HepG2 (cell line): ENCODE data around the gene UBL7. TPM values are rescaled to one million over a fixed set of nuclear protein-coding genes. Genes with fewer than 3 reads are reported as not detected.

Experiments used
- ATAC-seq: fragments of 200-7000 bp; cut with Tn5 transposase; 3 replicates; pipeline ENCODE4 v1.9.1; 2020; ENCODE audit warnings: mild to moderate bottlenecking, moderate library complexity
- BruUV-seq: library from RNA; stranded (reverse); fragments of 400-500 nt; replicated peaks from 2 replicates; lab custom pipeline; 2021; lab: Mats Ljungman, UMichigan
- CTCF ChIA-PET: fragments of 300-600 bp; formaldehyde crosslinking; extraction: SDS; loops from one replicate; lab custom pipeline; 2021; ENCODE audit warnings: low total read pairs, inconsistent platforms, low intra/inter-chr PET ratio; lab: Yijun Ruan, JAX
- POLR2A ChIA-PET: fragments of 350-600 bp; sonication (Branson Sonifier 250); formaldehyde crosslinking; loops from one replicate; lab custom pipeline; 2020; ENCODE audit warnings: antibody characterized with exemption, inconsistent platforms; lab: Yijun Ruan, JAX
- DNase-seq: peaks from one replicate; pipeline ENCODE4 v3.0.0-alpha.2; 2015; ENCODE audit warnings: low spot score
- FAIRE-seq: peaks from 3 replicates; lab custom pipeline; 2011; peaks lifted over from hg19 to GRCh38; lab: Jason Lieb, UNC
- H2AFZ ChIP-seq: one replicate; pipeline ENCODE4 v1.6.1; 2011; ENCODE audit warnings: low read length, inconsistent platforms
- H3K27ac ChIP-seq: fragments of 300-600 bp; 3 replicates; pipeline ENCODE4 v1.8.0; 2011; ENCODE audit warnings: mixed run types, mild to moderate bottlenecking, mixed read lengths, low read length, inconsistent platforms; ENCODE audit not compliant: insufficient read depth; ENCODE audit errors: extremely low read length
- H3K27me3 ChIP-seq, 2 experiments: fragments of 200-600 bp in 1 of 2; 2 replicates in 1 of 2; 3 replicates in 1 of 2; pipeline versions ENCODE4 v1.6.0 to v1.8.0; 2011; ENCODE audit warnings: low read length in 2 of 2, mild to moderate bottlenecking in 2 of 2, moderate library complexity in 2 of 2, inconsistent platforms in 1 of 2; ENCODE audit not compliant: insufficient read depth in 2 of 2, control insufficient read depth in 1 of 2
- H3K36me3 ChIP-seq, 2 experiments: fragments of 200-600 bp in 1 of 2; replicated peaks in 1 of 2; 2 replicates in 1 of 2; 3 replicates in 1 of 2; pipeline versions ENCODE4 v1.5.1 to v1.8.0; 2011; ENCODE audit warnings: low read length in 2 of 2, inconsistent platforms in 1 of 2; ENCODE audit not compliant: insufficient read depth in 2 of 2, control insufficient read depth in 1 of 2
- H3K4me1 ChIP-seq: 2 replicates; pipeline ENCODE4 v1.5.1; 2012; ENCODE audit warnings: low read length, inconsistent platforms; ENCODE audit not compliant: insufficient read depth
- H3K4me2 ChIP-seq: 2 replicates; pipeline ENCODE4 v1.6.0; 2011; ENCODE audit warnings: low read depth, low read length, inconsistent platforms
- H3K4me3 ChIP-seq, 3 experiments: fragments of 200-600 bp in 1 of 3; sonication (generic), shearing (Covaris generic) in 1 of 3; replicated peaks in 1 of 3; 2 replicates each; pipeline ENCODE4 v1.5.1; 2011 to 2016; ENCODE audit warnings: low read length in 3 of 3, inconsistent platforms in 2 of 3, low read depth in 2 of 3, mild to moderate bottlenecking in 2 of 3, control low read depth in 1 of 3, mixed read lengths in 1 of 3; ENCODE audit not compliant: insufficient read depth in 1 of 3
- H3K79me2 ChIP-seq: one replicate; pipeline ENCODE4 v1.6.1; 2011; ENCODE audit warnings: low read length, inconsistent platforms; ENCODE audit not compliant: insufficient read depth
- H3K9ac ChIP-seq: 2 replicates; pipeline ENCODE4 v1.6.0; 2011; ENCODE audit warnings: mild to moderate bottlenecking, low read depth, low read length, inconsistent platforms; ENCODE audit not compliant: insufficient read depth
- H3K9me3 ChIP-seq: 2 replicates; pipeline ENCODE4 v1.5.1; 2012; ENCODE audit warnings: mild to moderate bottlenecking, low read length
- H4K20me1 ChIP-seq: 2 replicates; pipeline ENCODE4 v1.6.0; 2011; ENCODE audit warnings: inconsistent platforms, mild to moderate bottlenecking, low read length, moderate library complexity; ENCODE audit not compliant: insufficient read depth
- HIVEP1 ChIP-seq: sonication (generic); formaldehyde crosslinking; IDR thresholded peaks from 2 replicates; pipeline ENCODE4 v1.4.0; 2020; ENCODE audit warnings: mild to moderate bottlenecking, missing genetic modification reagents
- NFE2L1 ChIP-seq: sonication (generic); formaldehyde crosslinking; IDR thresholded peaks from 2 replicates; pipeline ENCODE4 v1.4.0; 2020; ENCODE audit warnings: missing genetic modification reagents, mild to moderate bottlenecking, borderline replicate concordance
- TP53 ChIP-seq: sonication (generic); formaldehyde crosslinking; conservative IDR thresholded peaks from 2 replicates; pipeline ENCODE4 v1.4.0; 2020; ENCODE audit warnings: missing genetic modification reagents
- ZBTB1 ChIP-seq: sonication (generic); formaldehyde crosslinking; IDR thresholded peaks from 2 replicates; pipeline ENCODE4 v1.4.0; 2020; ENCODE audit warnings: missing genetic modification reagents, borderline replicate concordance
- ZBTB42 ChIP-seq: sonication (generic); formaldehyde crosslinking; IDR thresholded peaks from 2 replicates; pipeline ENCODE4 v1.5.0; 2020; ENCODE audit warnings: mild to moderate bottlenecking, missing genetic modification reagents
- ZNF263 ChIP-seq: sonication (generic); formaldehyde crosslinking; IDR thresholded peaks from 2 replicates; pipeline ENCODE4 v1.4.0; 2020; ENCODE audit warnings: missing genetic modification reagents
- ZNF280D ChIP-seq: sonication (generic); formaldehyde crosslinking; IDR thresholded peaks from 2 replicates; pipeline ENCODE4 v1.5.1; 2020; ENCODE audit warnings: mild to moderate bottlenecking, missing genetic modification reagents
- ZNF687 ChIP-seq: sonication (generic); formaldehyde crosslinking; IDR thresholded peaks from 2 replicates; pipeline ENCODE4 v1.5.1; 2020; ENCODE audit warnings: mild to moderate bottlenecking, missing genetic modification reagents, moderate library complexity
- ZNF777 ChIP-seq: sonication (generic); formaldehyde crosslinking; IDR thresholded peaks from 2 replicates; pipeline ENCODE4 v1.4.0; 2020; ENCODE audit warnings: missing genetic modification reagents
- WGBS: methylation state at CpG from one replicate; pipeline ENCODE4 v1.1.6; 2017; ENCODE audit warnings: low lambda C conversion rate; 5-methylcytosine and 5-hydroxymethylcytosine counted together
- in situ Hi-C: cut with HindIII; loops from 2 replicates; pipeline ENCODE4 v1.10.0; 2017; ENCODE audit warnings: low pct_unique_long_range_greater_than_20kb; ENCODE audit not compliant: extremely low pct_ligation_motif_present
- intact Hi-C: fragments of 100-400 bp; cut with micrococcal nuclease; formaldehyde crosslinking; loops from one replicate; pipeline ENCODE4 v1.10.0; 2022; ENCODE audit not compliant: unreplicated experiment
- polyA plus RNA-seq, 8 experiments: library from polyadenylated mRNA; depleted of rRNA in 3 of 8; stranded (reverse) in 7 of 8; unstranded in 1 of 8; fragments of >200 nt; fragmentation: Illumina TruSeq in 4 of 8; extraction: Trizol in 4 of 8; gene quantifications; 2 replicates each; pipeline versions ENCODE4 v1.2.1 to v1.2.3, GENCODE V29; 2011 to 2016; ENCODE audit warnings: low read depth in 4 of 8, missing spikeins in 1 of 8, mixed read lengths in 1 of 8; ENCODE audit not compliant: insufficient read depth in 1 of 8
- total RNA-seq, 5 experiments: library from RNA; depleted of rRNA; stranded (reverse); fragments of >200 nt; fragmentation: Illumina TruSeq; extraction: Trizol; gene quantifications; 2 replicates each; pipeline ENCODE4 v1.2.3, GENCODE V29; 2016; ENCODE audit warnings: low read depth in 1 of 5

UBL7 gene
- total and polyA plus RNA-seq, 2 of the 13 experiments (the other 11 are each of a cell fraction or from before 2014, with no cell fraction given), result 55.0 to 63.5 TPM

- Histone ChIP-seq H4K20me1 (no peaks in the 10 kb centered on the region), H3K9me3 (no peaks in the 10 kb centered on the region), H3K4me2 (no peak overlapping the region), H2AFZ (no peak overlapping the region), H3K36me3 (peaks cover 11 to 31% of the 10 kb centered on the region in 2 experiments; a peak in 4 of 5 replicates), H3K4me3 (no peak overlapping the region), H3K9ac (no peak overlapping the region), H3K4me1 (peaks cover 38% of the 10 kb centered on the region), H3K27ac (no peak overlapping the region), H3K79me2 (no peaks in the 10 kb centered on the region), H3K27me3 (peaks cover 1 to 12% of the 10 kb centered on the region in 2 experiments; a peak in 2 of 5 replicates)
- in situ Hi-C loops, result no loop called here
- POLR2A ChIA-PET, result no interaction called here
- WGBS, result 90% methylated on average over 1 of the region's 2 CpGs
- FAIRE-seq, result no peak
- CTCF ChIA-PET, result no interaction called here
- DNase-seq, result no peak
- ATAC-seq, result no peak
- intact Hi-C loops, result no loop called here
- BruUV-seq, result no TSS peak
- TF ChIP-seq ZNF263 (CRISPR knock-in tag) (peak; percentile 66; the same call in 1 of the 2 replicates), ZBTB1 (CRISPR knock-in tag) (no peak)
Observed at GRCh38 chr15:74408385-74408784, 52.6 kb downstream of the UBL7 start.

- FAIRE-seq (no peak), ATAC-seq (peak; percentile 72), DNase-seq (peak; percentile 22)
- Histone ChIP-seq H3K4me3 (no peak overlapping the region; a peak in 1 of 6 replicates), H3K9ac (no peak overlapping the region), H2AFZ (no peak overlapping the region), H3K4me1 (peaks cover 45% of the 10 kb centered on the region), H3K9me3 (no peaks in the 10 kb centered on the region), H3K4me2 (peak overlapping the region; percentile 56; the same call in 1 of the 2 replicates), H3K27ac (no peak overlapping the region), H3K27me3 (peaks cover 6 to 22% of the 10 kb centered on the region in 2 experiments)
- BruUV-seq, result no TSS peak
- CTCF ChIA-PET, result no interaction called here
- in situ Hi-C loops, result no loop called here
- intact Hi-C loops, result no loop called here
- 11% methylated on average over 8 of the region's 12 CpGs for WGBS
- peak; percentile 36; the same call in 1 of the 2 replicates for TF ChIP-seq ZNF687 (CRISPR knock-in tag)
- TF ChIP-seq ZBTB42, result no peak
- TF ChIP-seq ZNF280D (CRISPR knock-in tag), result no peak
- no peak for TF ChIP-seq NFE2L1 (CRISPR knock-in tag)
- TF ChIP-seq TP53 (CRISPR knock-in tag), result no peak
- TF ChIP-seq HIVEP1 (CRISPR knock-in tag), result no peak
- TF ChIP-seq ZNF777 (CRISPR knock-in tag), result no peak
- TF ChIP-seq, all 625 proteins: peak for 1
- no peaks in the 10 kb centered on the region for H4K20me1 ChIP-seq
- peaks cover 11 to 22% of the 10 kb centered on the region in 2 experiments; a peak in 4 of 5 replicates for H3K36me3 ChIP-seq
- POLR2A ChIA-PET, result interaction anchor here (0.9 to 4.4 kb wide), 3 partner anchors 20 to 35 kb away, joined by 3 to 18 read pairs (median 4); no protein-coding TSS in a partner anchor
- H3K79me2 ChIP-seq, result no peaks in the 10 kb centered on the region
Observed at GRCh38 chr15:74406992-74407705, 53.8 kb downstream of the UBL7 start.
